CD14-positive monocyte (primary cell): Measurements from ENCODE around the gene DIAPH2. TPM values are rescaled to one million over a fixed set of nuclear protein-coding genes. Genes with fewer than 3 reads are reported as not detected.

Experiments
- DNase-seq, 3 donors: peaks; one replicate each; pipeline ENCODE4 v3.0.0-alpha.2; 2011 to 2022
- H2AFZ ChIP-seq: 2 replicates; pipeline ENCODE4 v1.6.0; 2012; ENCODE audit warnings: mild to moderate bottlenecking, low read depth, low read length, inconsistent platforms; ENCODE audit not compliant: insufficient read depth, poor library complexity, severe bottlenecking
- H3K27ac ChIP-seq, 2 donors: 1 replicate in 1 of 2; 2 replicates in 1 of 2; pipeline ENCODE4 v1.5.1; 2012 to 2013; ENCODE audit warnings: low read length in 2 of 2, control low read depth in 1 of 2, inconsistent platforms in 1 of 2, low read depth in 1 of 2, mild to moderate bottlenecking in 1 of 2
- H3K27me3 ChIP-seq, 2 donors: one replicate each; pipeline versions ENCODE4 v1.6.0 to v1.6.1; 2011 to 2013; ENCODE audit warnings: low read length in 2 of 2; ENCODE audit not compliant: control insufficient read depth in 2 of 2, insufficient read depth in 2 of 2
- H3K36me3 ChIP-seq, 2 donors: replicated peaks in 1 of 2; 1 replicate in 1 of 2; 2 replicates in 1 of 2; pipeline versions ENCODE4 v1.5.1 to v1.6.1; 2012 to 2013; ENCODE audit warnings: low read length in 2 of 2, control low read depth in 1 of 2, inconsistent platforms in 1 of 2, mild to moderate bottlenecking in 1 of 2; ENCODE audit not compliant: insufficient read depth in 2 of 2, control insufficient read depth in 1 of 2
- H3K4me1 ChIP-seq, 2 donors: 1 replicate in 1 of 2; 2 replicates in 1 of 2; pipeline versions ENCODE4 v1.5.1 to v1.6.1; 2012 to 2013; ENCODE audit warnings: low read length in 2 of 2, control low read depth in 1 of 2, inconsistent platforms in 1 of 2, mild to moderate bottlenecking in 1 of 2, moderate library complexity in 1 of 2; ENCODE audit not compliant: insufficient read depth in 2 of 2, control insufficient read depth in 1 of 2
- H3K4me2 ChIP-seq: replicated peaks from 2 replicates; pipeline ENCODE3; 2012; ENCODE audit warnings: low read length, moderate library complexity, mild to moderate bottlenecking; ENCODE audit not compliant: poor library complexity, severe bottlenecking; ENCODE audit errors: extremely low read depth
- H3K4me3 ChIP-seq, 3 experiments: fragments of 200-600 bp in 1 of 3; sonication (generic) in 1 of 3; replicated peaks in 1 of 3; 1 replicate in 2 of 3; 2 replicates in 1 of 3; pipeline ENCODE4 v1.5.1; 2011 to 2013; ENCODE audit warnings: low read length in 3 of 3, mild to moderate bottlenecking in 3 of 3, control low read depth in 2 of 3, low read depth in 2 of 3, inconsistent platforms in 1 of 3, moderate library complexity in 1 of 3
- H3K79me2 ChIP-seq: 2 replicates; pipeline ENCODE4 v1.6.0; 2012; ENCODE audit warnings: mild to moderate bottlenecking, control low read depth, inconsistent platforms, low read length, moderate library complexity; ENCODE audit not compliant: insufficient read depth
- H3K9ac ChIP-seq: 2 replicates; pipeline ENCODE4 v1.6.0; 2017; ENCODE audit warnings: low read length, mild to moderate bottlenecking; ENCODE audit not compliant: insufficient read depth, poor library complexity, severe bottlenecking
- H3K9me3 ChIP-seq, 2 donors: replicated peaks in 1 of 2; 1 replicate in 1 of 2; 2 replicates in 1 of 2; pipeline versions ENCODE4 v1.5.1 to v1.6.1; 2012 to 2013; ENCODE audit warnings: low read length in 2 of 2, control low read depth in 1 of 2; ENCODE audit not compliant: control insufficient read depth in 1 of 2, insufficient read depth in 1 of 2
- H4K20me1 ChIP-seq: 2 replicates; pipeline ENCODE4 v1.6.0; 2012; ENCODE audit warnings: mild to moderate bottlenecking, low read length, control low read depth, moderate library complexity; ENCODE audit not compliant: insufficient read depth
- H3K27ac Mint-ChIP-seq, 7 donors: one replicate each; pipeline ENCODE4 v1.8.0; 2020; ENCODE audit warnings: mild to moderate bottlenecking in 7 of 7, mixed read lengths in 7 of 7, moderate library complexity in 6 of 7, inconsistent platforms in 2 of 7
- H3K27me3 Mint-ChIP-seq, 3 donors: one replicate each; pipeline ENCODE4 v1.8.0; 2021 to 2022; ENCODE audit warnings: low read depth in 3 of 3, mild to moderate bottlenecking in 3 of 3, mixed read lengths in 3 of 3, moderate library complexity in 3 of 3, inconsistent platforms in 1 of 3
- H3K36me3 Mint-ChIP-seq, 2 donors: one replicate each; pipeline ENCODE4 v1.8.0; 2020; ENCODE audit warnings: mixed read lengths in 2 of 2, inconsistent platforms in 1 of 2, mild to moderate bottlenecking in 1 of 2
- H3K4me1 Mint-ChIP-seq: one replicate; pipeline ENCODE4 v1.8.0; 2020; ENCODE audit warnings: mild to moderate bottlenecking, mixed read lengths
- H3K4me3 Mint-ChIP-seq, 2 donors: one replicate each; pipeline ENCODE4 v1.8.0; 2020; ENCODE audit warnings: mild to moderate bottlenecking in 2 of 2, mixed read lengths in 2 of 2, moderate library complexity in 1 of 2
- H3K9me3 Mint-ChIP-seq, 7 donors: one replicate each; pipeline ENCODE4 v1.8.0; 2020 to 2022; ENCODE audit warnings: mixed read lengths in 7 of 7, mild to moderate bottlenecking in 6 of 7, moderate library complexity in 6 of 7, inconsistent platforms in 2 of 7
- CTCF ChIP-seq: fragments of 200-600 bp; IDR thresholded peaks from one replicate; pipeline ENCODE4 v1.8.0; 2022; ENCODE audit warnings: antibody characterized with exemption, mild to moderate bottlenecking
- WGBS: methylation state at CpG from one replicate; pipeline ENCODE4 v1.1.5; 2013; ENCODE audit warnings: missing lambda C conversion rate; ENCODE audit not compliant: insufficient coverage; 5-methylcytosine and 5-hydroxymethylcytosine counted together
- intact Hi-C, 2 donors: fragments of 100-400 bp; cut with micrococcal nuclease; formaldehyde crosslinking; loops; one replicate each; pipeline versions ENCODE4 v1.15.0 to v1.15.1; 2023
- polyA plus RNA-seq, 3 donors: library from polyadenylated mRNA; depleted of rRNA in 1 of 3; unstranded in 2 of 3; stranded (reverse) in 1 of 3; fragments of 300-500 nt in 2 of 3; fragments of >200 nt in 1 of 3; fragmentation: Illumina TruSeq in 2 of 3; gene quantifications; 1 replicate in 2 of 3; 2 replicates in 1 of 3; pipeline ENCODE4 v1.2.3, GENCODE V29; 2012 to 2021

Gene DIAPH2
- polyA plus RNA-seq, 3 donors, result 9.5 to 20.5 (median 11.4) TPM

GRCh38 chrX:97563531-97564133 lies 879.0 kb downstream of the DIAPH2 start:
- Mint-ChIP-seq H3K36me3 (no peaks in the 10 kb centered on the region), H3K4me1 (peaks cover 16% of the 10 kb centered on the region), H3K27ac (peak overlapping the region; percentile 79 to 94 (median 87)), H3K27me3 (no peaks in the 10 kb centered on the region), H3K9me3 (peaks cover 0 to 3% (median 0%) of the 10 kb centered on the region in 7 donors), H3K4me3 (peak overlapping the region; percentile 63 to 83)
- intact Hi-C loops, result no loop called here
- H3K9ac ChIP-seq, result peak overlapping the region; percentile 34
- no peaks in the 10 kb centered on the region for H3K9me3 ChIP-seq
- peak overlapping the region; percentile 61 for H3K4me2 ChIP-seq
- H3K36me3 ChIP-seq, result no peaks in the 10 kb centered on the region
- no peak for TF ChIP-seq CTCF
- no peaks in the 10 kb centered on the region for H4K20me1 ChIP-seq
- H3K79me2 ChIP-seq, result no peaks in the 10 kb centered on the region
- 0% methylated on average over 2 of the region's 4 CpGs for WGBS
- no peaks in the 10 kb centered on the region for H3K27me3 ChIP-seq
- peaks cover 14 to 23% of the 10 kb centered on the region in 2 donors for H3K4me1 ChIP-seq
- peak overlapping the region; percentile 31 for H2AFZ ChIP-seq
- peak overlapping the region in 2 of 3 experiments; percentile 36 to 53 for H3K4me3 ChIP-seq
- H3K27ac ChIP-seq, result peak overlapping the region; percentile 66 to 74
- DNase-seq, result peak; percentile 43 to 68 (median 64)

DNA sequence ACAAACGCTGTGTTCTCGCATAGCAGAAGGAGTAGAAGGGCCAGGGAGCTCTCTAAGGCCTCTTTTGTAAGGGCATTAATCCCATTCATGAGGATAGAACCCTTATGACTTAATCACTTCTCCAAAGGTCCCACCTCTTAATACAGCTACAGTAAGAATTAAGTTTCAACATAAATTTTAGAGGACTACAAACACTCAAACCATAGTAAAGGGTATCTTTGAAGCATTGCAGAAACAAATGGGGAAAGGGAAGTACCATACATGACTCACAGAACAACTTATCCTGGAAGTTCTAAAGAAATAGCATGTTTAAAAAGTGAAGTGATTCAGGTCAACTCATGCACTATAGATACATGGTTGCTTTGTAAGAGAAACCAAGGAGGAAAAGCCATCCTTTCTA lies 879.9 kb downstream of the DIAPH2 start:
- Mint-ChIP-seq H3K27me3 (no peaks in the 10 kb centered on the region), H3K36me3 (no peaks in the 10 kb centered on the region), H3K27ac (peak overlapping the region in 5 of 7 donors; percentile 41 to 88 (median 84)), H3K9me3 (peaks cover 0 to 3% (median 0%) of the 10 kb centered on the region in 7 donors), H3K4me1 (peaks cover 16% of the 10 kb centered on the region), H3K4me3 (no peak overlapping the region)
- Histone ChIP-seq H4K20me1 (no peaks in the 10 kb centered on the region), H3K9me3 (no peaks in the 10 kb centered on the region), H3K27ac (peak overlapping the region in 1 of 2 donors; percentile 74), H3K79me2 (no peaks in the 10 kb centered on the region), H3K9ac (no peak overlapping the region), H3K36me3 (no peaks in the 10 kb centered on the region), H3K27me3 (no peaks in the 10 kb centered on the region), H3K4me1 (peaks cover 14 to 23% of the 10 kb centered on the region in 2 donors), H3K4me2 (peak overlapping the region; percentile 61), H3K4me3 (peak overlapping the region in 1 of 3 experiments; percentile 53), H2AFZ (no peak overlapping the region)
- intact Hi-C loops, result no loop called here
- peak; percentile 34 to 66 (median 51) for DNase-seq
- no peak for TF ChIP-seq CTCF
- WGBS, result no CpG with 5 or more reads among the region's 2 CpGs
